ENCODE data around the gene OAS3. TPM values are rescaled to one million over a fixed set of nuclear protein-coding genes. Genes with fewer than 3 reads are reported as not detected.

OAS3 gene
- total RNA-seq, 1 donor from 2014 or later, result 27.2 TPM

DNA sequence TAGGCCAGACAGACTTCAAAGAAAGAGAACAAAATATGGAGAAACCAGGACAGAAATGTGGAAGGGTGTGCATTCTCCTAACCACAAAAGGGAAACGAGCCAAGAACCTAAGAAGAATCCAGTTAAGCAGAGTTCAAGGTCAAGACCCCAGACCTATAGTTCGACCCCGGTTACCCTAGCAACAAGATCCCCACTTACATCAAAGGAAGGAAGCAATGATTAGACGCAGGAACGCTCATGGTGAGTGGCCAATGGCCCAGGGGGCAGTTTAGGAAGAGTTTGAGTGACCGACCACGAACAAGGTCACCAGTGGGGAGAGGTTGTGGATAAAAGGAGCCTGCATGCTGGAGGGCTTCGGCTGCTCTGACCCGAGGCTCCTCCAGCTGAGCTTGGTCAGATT lies 76.3 kb downstream of the OAS3 start:
- CTCF ChIA-PET, result no interaction called here
- Mint-ChIP-seq H3K27ac (no peak overlapping the region), H3K9me3 (peaks cover 6% of the 10 kb centered on the region), H3K4me3 (no peak overlapping the region), H3K27me3 (no peaks in the 10 kb centered on the region), H3K4me1 (no peaks in the 10 kb centered on the region), H3K36me3 (ENCODE audit: low read depth) (peaks cover 25% of the 10 kb centered on the region)
- TF ChIP-seq, protein P1, sequence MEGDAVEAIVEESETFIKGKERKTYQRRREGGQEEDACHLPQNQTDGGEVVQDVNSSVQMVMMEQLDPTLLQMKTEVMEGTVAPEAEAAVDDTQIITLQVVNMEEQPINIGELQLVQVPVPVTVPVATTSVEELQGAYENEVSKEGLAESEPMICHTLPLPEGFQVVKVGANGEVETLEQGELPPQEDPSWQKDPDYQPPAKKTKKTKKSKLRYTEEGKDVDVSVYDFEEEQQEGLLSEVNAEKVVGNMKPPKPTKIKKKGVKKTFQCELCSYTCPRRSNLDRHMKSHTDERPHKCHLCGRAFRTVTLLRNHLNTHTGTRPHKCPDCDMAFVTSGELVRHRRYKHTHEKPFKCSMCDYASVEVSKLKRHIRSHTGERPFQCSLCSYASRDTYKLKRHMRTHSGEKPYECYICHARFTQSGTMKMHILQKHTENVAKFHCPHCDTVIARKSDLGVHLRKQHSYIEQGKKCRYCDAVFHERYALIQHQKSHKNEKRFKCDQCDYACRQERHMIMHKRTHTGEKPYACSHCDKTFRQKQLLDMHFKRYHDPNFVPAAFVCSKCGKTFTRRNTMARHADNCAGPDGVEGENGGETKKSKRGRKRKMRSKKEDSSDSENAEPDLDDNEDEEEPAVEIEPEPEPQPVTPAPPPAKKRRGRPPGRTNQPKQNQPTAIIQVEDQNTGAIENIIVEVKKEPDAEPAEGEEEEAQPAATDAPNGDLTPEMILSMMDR (IDR thresholded peaks at IDR 0.05), result no peak
- no peak for DNase-seq
- POLR2A ChIA-PET, result no interaction called here
- intact Hi-C loops (cut with micrococcal nuclease), result no loop called here
- no peak for ATAC-seq (ENCODE audit: low read depth)

DNA sequence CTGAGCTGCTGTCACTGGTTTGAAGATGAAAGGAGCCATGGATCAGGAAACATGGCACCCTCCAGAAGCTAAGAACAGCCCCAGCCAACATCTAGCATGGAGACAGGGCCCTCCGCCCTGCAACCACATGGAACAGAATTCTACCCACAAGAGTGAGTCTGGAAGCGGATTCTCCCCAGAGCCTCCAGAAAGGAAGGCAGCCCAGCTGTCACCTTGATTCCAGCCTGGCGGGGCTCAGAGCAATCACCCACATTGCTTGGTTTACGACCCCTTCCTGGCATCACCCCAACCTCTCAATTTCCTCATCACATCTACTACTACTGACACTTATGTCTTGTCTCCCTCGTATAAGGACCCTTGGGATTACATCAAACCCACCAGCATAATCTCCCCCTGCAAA lies 78.5 kb downstream of the OAS3 start:
- no peaks in the 10 kb centered on the region for H3K9me3 Mint-ChIP-seq
- H3K4me3 Mint-ChIP-seq, result no peak overlapping the region
- no peaks in the 10 kb centered on the region for H3K27me3 Mint-ChIP-seq
- TF ChIP-seq, protein P1 (IDR thresholded peaks at IDR 0.05), result no peak
- H3K36me3 Mint-ChIP-seq (ENCODE audit: low read depth), result peaks cover 2% of the 10 kb centered on the region
- ChIA-PET POLR2A (no interaction called here), CTCF (no interaction called here)
- DNase-seq (no peak), ATAC-seq (ENCODE audit: low read depth) (no peak)
- no peak overlapping the region for H3K27ac Mint-ChIP-seq
- H3K4me1 Mint-ChIP-seq, result no peaks in the 10 kb centered on the region
- intact Hi-C loops (cut with micrococcal nuclease), result no loop called here

DNA sequence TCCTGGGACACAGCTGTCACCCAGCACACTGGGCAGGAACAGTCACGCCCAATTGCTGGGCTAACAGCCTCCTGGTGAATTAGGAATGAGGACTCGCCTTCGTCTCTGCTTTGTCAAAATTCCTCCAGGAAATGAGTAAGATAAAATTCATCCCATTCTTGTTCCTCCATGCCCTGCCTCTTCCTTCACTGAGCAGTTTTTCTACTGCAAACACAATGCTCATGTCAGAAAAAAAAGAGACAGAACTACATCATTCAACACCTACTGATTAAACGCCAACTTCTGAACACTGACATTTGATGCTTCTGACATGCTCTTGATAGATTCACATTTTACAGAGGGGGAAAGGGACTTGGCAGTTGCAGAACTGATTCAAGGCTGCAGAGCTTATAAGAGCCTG lies 80.8 kb downstream of the OAS3 start:
- no peak for ATAC-seq (ENCODE audit: low read depth)

DNA sequence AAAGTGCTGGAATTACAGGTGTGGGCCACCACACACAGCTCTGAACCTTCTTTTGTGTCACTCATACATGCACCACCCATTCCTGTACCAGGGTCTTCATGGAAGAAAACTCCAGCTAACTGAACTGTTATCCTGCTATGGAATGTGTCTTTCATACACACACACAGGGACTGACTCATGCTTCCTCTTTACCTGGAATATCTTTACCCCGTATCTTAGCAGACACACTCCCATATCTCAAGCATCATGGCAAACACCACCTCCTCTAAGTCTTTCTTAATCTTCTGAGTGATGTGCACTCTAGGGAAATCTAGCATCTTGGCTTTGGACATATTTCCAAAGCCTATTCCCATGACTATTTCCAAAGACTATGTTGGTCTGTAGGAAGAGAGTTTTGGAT lies 83.2 kb downstream of the OAS3 start:
- TF ChIP-seq, protein P1 (IDR thresholded peaks at IDR 0.05), result no peak
- ChIA-PET CTCF (no interaction called here), POLR2A (no interaction called here)
- Mint-ChIP-seq H3K9me3 (no peaks in the 10 kb centered on the region), H3K36me3 (ENCODE audit: low read depth) (no peaks in the 10 kb centered on the region), H3K4me1 (no peaks in the 10 kb centered on the region), H3K4me3 (no peak overlapping the region), H3K27ac (no peak overlapping the region), H3K27me3 (no peaks in the 10 kb centered on the region)
- DNase-seq, result no peak
- intact Hi-C loops (cut with micrococcal nuclease), result no loop called here
- no peak for ATAC-seq (ENCODE audit: low read depth)

More for the DNA sequence above, 80.8 kb downstream of the OAS3 start:
- intact Hi-C loops (cut with micrococcal nuclease), result no loop called here
- ChIA-PET POLR2A (no interaction called here), CTCF (no interaction called here)
- Mint-ChIP-seq H3K27ac (no peak overlapping the region), H3K36me3 (ENCODE audit: low read depth) (no peaks in the 10 kb centered on the region), H3K4me1 (no peaks in the 10 kb centered on the region), H3K27me3 (no peaks in the 10 kb centered on the region), H3K4me3 (no peak overlapping the region), H3K9me3 (no peaks in the 10 kb centered on the region)
- no peak for DNase-seq
- TF ChIP-seq, protein P1 (IDR thresholded peaks at IDR 0.05), result no peak

Other genes starting within 250 kb of the OAS3 start
- gene RPH3A, start 146.7 kb upstream of the OAS3 start, total RNA-seq, result not detected in 2 replicates
- 27.8 and 30.6 TPM in 2 replicates for gene OAS1, start 31.5 kb upstream of the OAS3 start, total RNA-seq
- 46.0 and 51.9 TPM in 2 replicates for gene OAS2, start 40.0 kb downstream of the OAS3 start, total RNA-seq
- gene DTX1, start 118.3 kb downstream of the OAS3 start, total RNA-seq, result 75.3 and 79.4 TPM in 2 replicates
- gene RASAL1, start 197.3 kb downstream of the OAS3 start, total RNA-seq, result 4.9 and 7.1 TPM in 2 replicates
- gene CFAP73, start 211.2 kb downstream of the OAS3 start, total RNA-seq, result 0.88 and 1.1 TPM in 2 replicates
- gene DDX54, start 247.0 kb downstream of the OAS3 start, total RNA-seq, result 115 TPM in 2 replicates
- 15.5 and 18.2 TPM in 2 replicates for gene RITA1, start 247.2 kb downstream of the OAS3 start, total RNA-seq

Data from activated B cell treated with CpG ODN at 0.5 μM for 24 hours (primary cell).